GM19372 (cell line): ENCODE data around the gene SFRP2.

ENCODE experiments used
- ATAC-seq: cut with Tn5 transposase; IDR thresholded peaks from one replicate; pipeline ENCODE4 v1.9.1; 2021; ENCODE audit warnings: mild to moderate bottlenecking, low read depth, moderate library complexity; ENCODE audit not compliant: unreplicated experiment

Gene SFRP2

DNA sequence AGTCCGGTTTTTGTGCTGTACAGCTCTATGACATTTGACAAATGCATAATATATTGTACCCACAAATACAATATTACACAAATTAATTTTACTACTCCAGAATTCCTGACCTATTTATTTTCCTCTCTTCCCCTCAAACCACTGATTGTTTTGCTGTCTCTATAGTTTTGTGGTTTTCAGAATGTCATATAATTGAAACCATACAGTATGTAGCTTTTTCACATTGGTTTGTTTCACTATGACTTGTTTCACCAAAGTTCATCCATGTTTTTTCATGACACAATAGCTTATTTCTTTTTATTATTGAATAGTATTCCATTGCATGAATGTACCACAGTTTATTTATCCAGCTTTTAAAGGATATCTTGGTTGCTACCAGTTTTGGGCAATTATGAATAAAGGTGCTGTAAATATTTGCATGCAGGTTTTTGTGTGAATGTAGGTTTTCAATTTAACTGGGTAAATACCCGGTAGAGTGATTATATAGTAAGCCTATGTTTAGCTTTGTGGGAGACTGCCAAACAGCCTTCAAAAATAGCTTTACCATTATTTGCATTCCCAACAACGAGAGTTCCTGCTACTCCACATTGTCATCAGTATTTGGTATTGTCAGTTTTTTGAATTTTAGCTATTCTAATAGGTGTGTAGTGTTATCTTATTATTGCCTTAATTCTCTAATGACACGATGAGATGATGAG is 55.0 kb downstream of the SFRP2 start:
- ATAC-seq = no peak

DNA sequence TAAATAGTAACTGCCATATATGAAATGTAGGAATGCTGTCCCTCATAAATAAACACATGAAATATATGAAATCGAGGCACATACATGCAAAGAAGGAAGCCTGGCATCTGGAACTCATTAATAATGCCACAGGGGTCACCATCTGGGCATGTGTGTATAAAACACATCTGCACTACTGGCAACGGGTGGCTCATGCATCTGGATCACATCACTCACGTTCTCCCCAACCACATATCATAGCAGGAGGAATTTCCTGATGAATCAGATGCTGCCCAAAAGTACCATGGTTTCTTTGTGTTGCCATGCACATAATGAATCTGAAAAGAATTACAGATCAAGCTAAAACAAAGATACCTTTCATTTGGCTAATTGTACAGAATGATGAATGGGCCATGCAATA is 57.6 kb downstream of the SFRP2 start:
- no peak for ATAC-seq
